Measurements from ENCODE around the gene PROS1.

DNA sequence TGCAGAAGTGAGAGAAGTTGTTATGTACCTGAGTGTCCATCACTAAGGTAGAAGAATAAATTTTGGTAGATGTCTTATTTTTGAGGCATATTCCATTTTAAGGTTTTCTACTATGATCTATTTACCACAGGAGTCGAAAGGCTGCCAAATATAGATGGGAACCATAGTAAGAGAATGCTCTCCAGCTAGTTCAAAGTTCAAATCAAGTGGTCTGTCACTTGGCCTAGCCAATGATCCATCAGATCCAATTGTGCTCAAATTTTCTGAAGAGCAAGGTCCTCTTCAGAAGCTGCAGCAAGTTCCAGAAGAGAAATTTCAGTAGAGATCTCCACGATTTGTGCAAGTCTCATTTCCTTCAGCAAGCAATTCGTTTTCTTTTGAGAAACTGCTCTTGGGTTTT lies 10.9 kb downstream of the PROS1 start:
- TF ChIP-seq POLR2A (IDR thresholded peaks at IDR 0.05; ENCODE audit: low read length) (no peak), GATA1 (IDR thresholded peaks at IDR 0.05; ENCODE audit: low read depth, low read length) (no peak)
